ENCODE measurements around the gene SIRPB2. TPM values are rescaled to one million over a fixed set of nuclear protein-coding genes. Genes with fewer than 3 reads are reported as not detected.

The SIRPB2 gene
- total RNA-seq, 1 experiment from 2014 or later: not detected

DNA sequence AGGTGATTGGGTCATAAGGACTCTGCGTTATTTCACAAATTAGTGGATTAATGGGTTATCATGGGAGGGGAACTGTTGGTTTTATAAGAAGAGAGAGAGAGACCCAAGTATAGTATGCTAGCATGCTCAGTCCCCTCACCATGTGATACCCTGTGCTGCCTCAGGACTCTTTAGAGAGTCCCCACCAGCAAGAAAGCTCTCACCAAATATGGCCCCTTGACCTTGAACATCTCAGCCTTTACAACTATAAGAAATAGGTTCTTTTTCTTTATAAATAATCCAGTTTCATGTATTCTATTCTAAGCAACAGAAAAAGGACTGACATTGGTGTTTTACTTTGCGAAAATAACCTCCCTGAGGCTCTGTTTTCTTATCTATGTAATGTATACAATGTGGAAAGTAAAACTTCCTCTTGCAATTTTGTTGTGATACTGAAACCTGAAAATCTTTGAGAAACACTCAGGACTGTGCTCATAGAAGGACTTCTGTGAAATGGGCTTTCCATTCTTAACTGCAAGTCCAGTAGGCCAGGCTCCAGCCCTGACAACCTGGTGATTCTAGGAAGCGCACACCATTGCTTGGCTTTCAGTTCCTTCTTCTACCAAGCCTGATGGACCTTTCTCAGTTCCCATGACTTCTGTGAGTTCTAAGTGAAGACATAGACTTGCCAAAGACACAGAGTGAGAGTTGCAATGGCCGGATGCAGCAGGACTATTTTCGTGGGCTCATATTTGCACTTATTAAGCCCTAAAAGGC, 44.4 kb upstream of the SIRPB2 start:
- Histone ChIP-seq H3T11ph (ENCODE audit: low read length) (no peak overlapping the region), H3K4me2 (ENCODE audit: insufficient read depth, insufficient read length, low read length) (no peak overlapping the region), H2AK5ac (ENCODE audit: insufficient read length, low read length) (no peak overlapping the region), H3K4me1 (ENCODE audit: insufficient read depth, low read length) (no peaks in the 10 kb centered on the region), H4K5ac (ENCODE audit: insufficient read length, low read depth, low read length) (no peak overlapping the region), H3K23ac (ENCODE audit: insufficient read length, low read depth, low read length) (no peak overlapping the region), H2BK5ac (ENCODE audit: insufficient read length, low read length) (no peak overlapping the region), H3K27me3 (ENCODE audit: insufficient read depth, low read length) (no peaks in the 10 kb centered on the region), H2BK15ac (ENCODE audit: low read depth, low read length) (no peak overlapping the region), H2AFZ (ENCODE audit: low read length) (no peak overlapping the region), H3K4ac (ENCODE audit: low read depth, low read length) (no peak overlapping the region), H2BK20ac (ENCODE audit: low read depth, low read length, poor library complexity, severe bottlenecking) (no peak overlapping the region), H3K23me2 (ENCODE audit: insufficient read length, low read depth, low read length, poor library complexity, severe bottlenecking) (no peaks in the 10 kb centered on the region), H2BK120ac (ENCODE audit: low read depth, low read length, poor library complexity, severe bottlenecking) (no peak overlapping the region), H3K14ac (ENCODE audit: insufficient read depth, low read length) (no peak overlapping the region), H4K20me1 (ENCODE audit: control insufficient read depth, insufficient read depth, insufficient read length) (no peaks in the 10 kb centered on the region), H3K9me3 (ENCODE audit: control insufficient read depth, low read depth, low read length) (no peaks in the 10 kb centered on the region), H3K27ac (ENCODE audit: insufficient read length, low read depth, low read length) (no peak overlapping the region), H4K8ac (replicated peaks; ENCODE audit: insufficient read length, low read depth, low read length) (no peak overlapping the region), H3K79me1 (ENCODE audit: insufficient read depth, low read depth, low read length, poor library complexity, severe bottlenecking) (no peaks in the 10 kb centered on the region), H3K9ac (ENCODE audit: extremely low read depth, insufficient read length, low read length) (no peak overlapping the region), H2BK12ac (ENCODE audit: insufficient read length, low read depth, low read length) (no peak overlapping the region), H3K18ac (ENCODE audit: insufficient read length, low read depth, low read length) (no peak overlapping the region), H3K56ac (ENCODE audit: insufficient read length, low read depth, low read length) (no peak overlapping the region), H3K79me2 (ENCODE audit: insufficient read depth, low read length) (no peaks in the 10 kb centered on the region), H4K91ac (ENCODE audit: insufficient read length, low read depth, low read length) (no peak overlapping the region)
- H3K27ac Mint-ChIP-seq: no peak overlapping the region
- no peak overlapping the region for H3K4me3 Mint-ChIP-seq
- no CpG with 5 or more reads among the region's 5 CpGs for WGBS (ENCODE audit: extremely low coverage, insufficient read length, low lambda C conversion rate)
- no peak for DNase-seq
- TF ChIP-seq, protein P1, sequence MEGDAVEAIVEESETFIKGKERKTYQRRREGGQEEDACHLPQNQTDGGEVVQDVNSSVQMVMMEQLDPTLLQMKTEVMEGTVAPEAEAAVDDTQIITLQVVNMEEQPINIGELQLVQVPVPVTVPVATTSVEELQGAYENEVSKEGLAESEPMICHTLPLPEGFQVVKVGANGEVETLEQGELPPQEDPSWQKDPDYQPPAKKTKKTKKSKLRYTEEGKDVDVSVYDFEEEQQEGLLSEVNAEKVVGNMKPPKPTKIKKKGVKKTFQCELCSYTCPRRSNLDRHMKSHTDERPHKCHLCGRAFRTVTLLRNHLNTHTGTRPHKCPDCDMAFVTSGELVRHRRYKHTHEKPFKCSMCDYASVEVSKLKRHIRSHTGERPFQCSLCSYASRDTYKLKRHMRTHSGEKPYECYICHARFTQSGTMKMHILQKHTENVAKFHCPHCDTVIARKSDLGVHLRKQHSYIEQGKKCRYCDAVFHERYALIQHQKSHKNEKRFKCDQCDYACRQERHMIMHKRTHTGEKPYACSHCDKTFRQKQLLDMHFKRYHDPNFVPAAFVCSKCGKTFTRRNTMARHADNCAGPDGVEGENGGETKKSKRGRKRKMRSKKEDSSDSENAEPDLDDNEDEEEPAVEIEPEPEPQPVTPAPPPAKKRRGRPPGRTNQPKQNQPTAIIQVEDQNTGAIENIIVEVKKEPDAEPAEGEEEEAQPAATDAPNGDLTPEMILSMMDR (conservative IDR thresholded peaks at IDR 0.05): no peak
- no peaks in the 10 kb centered on the region for H3K9me3 Mint-ChIP-seq
- H3K36me3 Mint-ChIP-seq (ENCODE audit: insufficient read depth in 1 of 3, low read depth in 3 of 3): no peaks in the 10 kb centered on the region
- H3K4me1 Mint-ChIP-seq: peaks cover 2 to 4% of the 10 kb centered on the region in 2 experiments; a peak in 2 of 4 replicates
- peaks cover 9% of the 10 kb centered on the region for H3K27me3 Mint-ChIP-seq (ENCODE audit: low read depth)
